Mucosa of descending colon (tissue), 3 donors: ENCODE data around the gene KCNAB2. TPM values are rescaled to one million over a fixed set of nuclear protein-coding genes. Genes with fewer than 3 reads are reported as not detected.
A peak's percentile ranks its signal among the peaks of the same experiment; 100 is the strongest.

ENCODE experiments used
- ATAC-seq: fragments of 200-7000 bp; cut with Tn5 transposase; one replicate; pipeline ENCODE4 v1.9.1; 2020; ENCODE audit warnings: mild to moderate bottlenecking, moderate library complexity
- DNase-seq, 3 donors: peaks; one replicate each; pipeline ENCODE4 v3.0.0-alpha.2; 2020
- H3K36me3 ChIP-seq: fragments of 200-600 bp; one replicate; pipeline ENCODE4 v1.8.0; 2021; ENCODE audit warnings: low read depth, mild to moderate bottlenecking
- H3K4me1 ChIP-seq: fragments of 200-600 bp; one replicate; pipeline ENCODE4 v1.8.0; 2021; ENCODE audit warnings: low read depth, mild to moderate bottlenecking
- H3K4me3 ChIP-seq: fragments of 200-600 bp; one replicate; pipeline ENCODE4 v1.8.0; 2021; ENCODE audit warnings: mild to moderate bottlenecking
- H3K9me3 ChIP-seq: fragments of 200-600 bp; one replicate; pipeline ENCODE4 v1.8.0; 2021; ENCODE audit warnings: mild to moderate bottlenecking
- intact Hi-C, 2 donors: fragments of 100-400 bp; cut with DNase I in 1 of 2; cut with micrococcal nuclease in 1 of 2; formaldehyde crosslinking; loops; one replicate each; pipeline versions ENCODE4 v1.11.0 to v1.11.1; 2022; cut with DNase I, micrococcal nuclease
- total RNA-seq, 3 donors: library from RNA; stranded (reverse); fragmentation: NEBNext Ultra II Directional in 2 of 3; extraction: Animal tissue kit (Norgen Biotek cat#: 25700) in 2 of 3; gene quantifications; one replicate each; pipeline versions ENCODE4 v1.2.1 to v1.2.4, GENCODE V29; 2021 to 2023
- TF ChIP-seq, protein P1 (sequence below): fragments of 200-600 bp; IDR thresholded peaks from one replicate; pipeline ENCODE4 v1.8.0; 2022; ENCODE audit warnings: antibody characterized with exemption, mild to moderate bottlenecking
- donor health status: DM: no; HTN: no; CAD: no; lungs with moderate emphysema.
- donor health status: DM: no; HTN: no; CAD: no.
- donor health status: DM: no; HTN: yes; CAD: no.

The KCNAB2 gene
- total RNA-seq, 3 donors from 2014 or later, result 6.9 to 15.7 (median 11.8) TPM

DNA sequence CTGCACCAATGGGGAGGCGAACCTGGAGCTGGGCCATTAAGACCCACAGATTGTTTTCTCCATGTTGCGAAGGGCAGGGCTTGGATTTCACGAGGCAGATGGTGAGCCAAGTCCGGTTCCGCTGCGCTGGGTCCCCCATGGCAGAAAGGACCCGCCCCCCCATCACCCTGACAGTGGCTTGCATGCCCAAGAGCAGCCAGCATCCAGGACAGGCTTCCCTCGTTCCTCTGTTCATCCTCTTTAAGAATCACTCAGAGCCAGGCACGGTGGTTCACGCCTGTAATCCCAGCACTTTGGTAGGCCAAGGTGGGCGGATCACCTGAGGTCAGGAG lies 37.6 kb upstream of the KCNAB2 start:
- Histone ChIP-seq H3K36me3 (no peaks in the 10 kb centered on the region), H3K9me3 (no peaks in the 10 kb centered on the region), H3K4me3 (no peak overlapping the region), H3K4me1 (no peaks in the 10 kb centered on the region)
- intact Hi-C loops, result no loop called here
- TF ChIP-seq, protein P1, sequence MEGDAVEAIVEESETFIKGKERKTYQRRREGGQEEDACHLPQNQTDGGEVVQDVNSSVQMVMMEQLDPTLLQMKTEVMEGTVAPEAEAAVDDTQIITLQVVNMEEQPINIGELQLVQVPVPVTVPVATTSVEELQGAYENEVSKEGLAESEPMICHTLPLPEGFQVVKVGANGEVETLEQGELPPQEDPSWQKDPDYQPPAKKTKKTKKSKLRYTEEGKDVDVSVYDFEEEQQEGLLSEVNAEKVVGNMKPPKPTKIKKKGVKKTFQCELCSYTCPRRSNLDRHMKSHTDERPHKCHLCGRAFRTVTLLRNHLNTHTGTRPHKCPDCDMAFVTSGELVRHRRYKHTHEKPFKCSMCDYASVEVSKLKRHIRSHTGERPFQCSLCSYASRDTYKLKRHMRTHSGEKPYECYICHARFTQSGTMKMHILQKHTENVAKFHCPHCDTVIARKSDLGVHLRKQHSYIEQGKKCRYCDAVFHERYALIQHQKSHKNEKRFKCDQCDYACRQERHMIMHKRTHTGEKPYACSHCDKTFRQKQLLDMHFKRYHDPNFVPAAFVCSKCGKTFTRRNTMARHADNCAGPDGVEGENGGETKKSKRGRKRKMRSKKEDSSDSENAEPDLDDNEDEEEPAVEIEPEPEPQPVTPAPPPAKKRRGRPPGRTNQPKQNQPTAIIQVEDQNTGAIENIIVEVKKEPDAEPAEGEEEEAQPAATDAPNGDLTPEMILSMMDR, result no peak
- DNase-seq (peak in 1 of 3 donors; percentile 21), ATAC-seq (no peak)

DNA sequence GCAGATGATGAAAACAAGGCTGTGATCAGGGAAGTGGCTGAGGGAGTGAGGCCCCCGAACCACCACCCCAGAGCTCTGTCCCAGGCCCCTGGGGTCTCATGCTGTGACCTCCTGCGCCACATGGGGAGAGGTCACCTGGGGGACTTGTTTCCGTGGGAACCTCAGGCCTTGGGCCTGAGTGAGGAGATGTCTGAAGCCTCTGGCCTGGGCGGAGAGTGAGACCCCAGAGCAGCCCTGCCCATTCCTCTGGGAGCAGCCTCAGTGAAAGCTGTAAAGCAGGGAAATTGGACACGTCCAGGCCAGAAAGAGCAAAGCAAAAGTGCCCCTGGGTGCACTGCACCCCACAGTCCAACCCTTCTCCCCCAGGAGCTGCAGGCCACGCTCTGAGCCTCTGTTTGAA lies 37.0 kb upstream of the KCNAB2 start:
- ATAC-seq, result no peak
- no peaks in the 10 kb centered on the region for H3K4me1 ChIP-seq
- TF ChIP-seq, protein P1, result no peak
- H3K36me3 ChIP-seq, result no peaks in the 10 kb centered on the region
- no peak overlapping the region for H3K4me3 ChIP-seq
- intact Hi-C loops, result no loop called here
- peak in 1 of 3 donors; percentile 19 for DNase-seq
- no peaks in the 10 kb centered on the region for H3K9me3 ChIP-seq

DNA sequence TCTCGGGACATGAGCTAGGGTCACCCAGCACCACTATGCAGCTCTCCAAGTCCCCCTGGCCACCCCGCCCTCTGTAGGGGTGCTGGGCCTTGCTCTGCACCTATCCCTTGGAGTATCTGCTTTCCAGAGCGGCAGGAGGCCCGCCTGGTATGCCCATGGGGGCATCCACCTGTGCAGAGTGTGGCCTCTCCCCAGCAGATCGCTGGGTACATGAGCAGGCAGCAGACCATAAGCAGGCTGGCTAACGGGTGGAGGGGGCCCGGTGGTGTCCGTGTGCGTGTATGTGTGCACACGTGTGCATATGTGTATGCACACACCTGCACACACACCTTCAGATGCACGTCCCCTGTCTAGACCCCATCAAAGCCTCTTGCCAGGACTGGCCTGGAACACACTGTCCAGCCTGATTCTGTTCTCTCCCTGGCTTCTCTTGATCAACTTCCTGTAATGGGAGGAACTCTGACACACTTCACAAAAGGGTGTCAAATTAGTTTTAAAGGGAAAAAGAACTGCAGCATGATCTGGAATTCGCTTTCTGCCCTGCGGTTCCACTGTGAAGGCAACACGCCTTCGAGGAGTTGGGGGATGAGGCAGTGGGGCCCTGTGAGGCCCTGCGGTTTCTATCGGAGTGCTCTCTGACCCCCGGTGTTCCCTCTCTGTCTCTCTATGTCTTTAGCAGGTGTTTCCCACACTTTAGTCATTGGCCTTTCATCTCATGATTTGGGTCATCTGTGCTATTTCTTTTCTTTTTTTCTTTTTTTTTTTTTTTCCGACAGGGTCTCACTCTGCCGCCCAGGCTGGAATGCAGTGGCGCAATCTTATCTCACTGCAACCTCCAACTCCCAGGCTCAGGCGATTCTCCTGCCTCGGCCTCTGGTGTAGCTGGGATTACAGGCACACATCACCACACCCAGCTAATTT lies 36.3 kb upstream of the KCNAB2 start:
- Histone ChIP-seq H3K36me3 (no peaks in the 10 kb centered on the region), H3K9me3 (no peaks in the 10 kb centered on the region), H3K4me3 (no peak overlapping the region), H3K4me1 (no peaks in the 10 kb centered on the region)
- intact Hi-C loops, result no loop called here
- DNase-seq (peak in 1 of 3 donors; percentile 27), ATAC-seq (no peak)
- TF ChIP-seq, protein P1, result no peak

DNA sequence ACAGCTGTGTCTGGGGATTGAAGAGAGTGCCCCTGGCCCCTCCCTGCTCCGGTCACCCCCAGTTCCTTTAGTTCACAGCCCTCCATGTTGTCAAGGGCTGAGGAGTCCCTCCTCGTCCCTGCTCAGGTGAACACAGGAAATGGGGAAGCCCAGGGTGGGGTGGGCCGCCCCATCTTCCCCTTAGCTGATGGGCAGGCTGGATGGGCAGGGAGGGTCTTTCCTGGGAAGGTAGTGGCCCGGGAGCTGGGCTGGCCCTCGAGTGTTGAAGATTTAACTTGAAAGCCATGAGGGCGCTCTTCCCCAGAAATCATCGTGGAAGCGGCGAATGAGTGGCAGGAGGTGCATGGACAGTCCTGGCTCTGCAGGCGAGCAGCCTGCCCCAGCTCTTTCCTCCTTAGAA lies 35.1 kb upstream of the KCNAB2 start:
- no peak for ATAC-seq
- TF ChIP-seq, protein P1, result no peak
- no peaks in the 10 kb centered on the region for H3K36me3 ChIP-seq
- no peaks in the 10 kb centered on the region for H3K9me3 ChIP-seq
- H3K4me3 ChIP-seq, result no peak overlapping the region
- peak in 1 of 3 donors; percentile 19 for DNase-seq
- no peaks in the 10 kb centered on the region for H3K4me1 ChIP-seq
- intact Hi-C loops, result no loop called here

DNA sequence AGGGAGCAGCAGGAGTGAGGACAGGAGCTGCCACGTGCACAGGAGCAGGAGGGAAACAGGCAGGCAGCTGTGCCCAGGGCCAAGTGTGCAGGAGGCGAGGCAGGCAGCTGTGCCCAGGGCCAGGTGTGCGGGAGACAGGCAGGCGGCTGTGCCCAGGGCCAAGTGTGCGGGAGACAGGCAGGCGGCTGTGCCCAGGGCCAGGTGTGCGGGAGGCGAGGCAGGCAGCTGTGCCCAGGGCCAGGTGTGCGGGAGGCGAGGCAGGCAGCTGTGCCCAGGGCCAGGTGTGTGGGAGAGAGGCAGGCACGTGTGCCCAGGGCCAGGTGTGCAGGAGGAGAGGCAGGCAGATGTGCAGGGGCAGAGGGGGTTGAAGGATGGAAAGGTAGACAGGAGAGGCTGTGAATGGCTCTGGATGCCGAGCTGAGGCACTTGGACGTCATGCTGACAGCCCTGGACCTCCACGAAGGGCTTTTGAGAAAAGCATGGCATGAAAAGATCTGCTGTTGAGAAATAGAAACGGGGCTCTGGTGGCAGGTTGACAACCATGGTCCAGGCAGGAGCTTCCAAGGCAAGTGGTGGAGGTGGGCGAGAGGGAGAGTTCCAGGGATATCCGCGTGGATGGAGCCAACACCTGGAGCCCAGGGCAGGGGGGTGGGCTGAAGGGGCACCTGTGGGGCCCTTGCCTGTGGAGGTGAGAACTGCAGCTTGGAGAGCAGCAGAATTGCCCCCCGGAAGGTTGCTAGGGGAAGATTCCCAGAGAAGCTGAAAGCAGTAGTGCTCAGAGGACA lies 34.3 kb upstream of the KCNAB2 start:
- no peaks in the 10 kb centered on the region for H3K9me3 ChIP-seq
- TF ChIP-seq, protein P1, result no peak
- DNase-seq, result peak in 1 of 3 donors; percentile 43
- H3K4me3 ChIP-seq, result no peak overlapping the region
- no peaks in the 10 kb centered on the region for H3K36me3 ChIP-seq
- intact Hi-C loops, result no loop called here
- H3K4me1 ChIP-seq, result no peaks in the 10 kb centered on the region
- no peak for ATAC-seq
